Endothelial cell of umbilical vein (primary cell): ENCODE data around the gene BASP1. TPM values are rescaled to one million over a fixed set of nuclear protein-coding genes. Genes with fewer than 3 reads are reported as not detected.

Experiments
- BruUV-seq: library from RNA; stranded (reverse); fragments of 400-500 nt; replicated peaks from 2 replicates; lab custom pipeline; 2021; lab: Mats Ljungman, UMichigan
- CTCF ChIA-PET: fragments of 300-600, 350-600 bp; sonication (Branson Sonifier 250); formaldehyde crosslinking; loops from one replicate; lab custom pipeline; 2021; ENCODE audit warnings: antibody characterized with exemption, inconsistent platforms; lab: Charles Lee
- POLR2A ChIA-PET: fragments of 300-600, 350-600 bp; sonication (Branson Sonifier 250); formaldehyde crosslinking; loops from one replicate; lab custom pipeline; 2021; ENCODE audit warnings: antibody characterized with exemption, inconsistent platforms; lab: Charles Lee
- DNase-seq: peaks from one replicate; pipeline ENCODE4 v3.0.0-alpha.2; 2011; ENCODE audit warnings: low read depth, low spot score
- FAIRE-seq: peaks from 2 replicates; lab custom pipeline; 2011; peaks lifted over from hg19 to GRCh38; lab: Jason Lieb, UNC
- H2AFZ ChIP-seq: 2 replicates; pipeline ENCODE4 v1.6.0; 2012; ENCODE audit warnings: low read depth, low read length, control low read depth, inconsistent platforms
- H3K27ac ChIP-seq: 2 replicates; pipeline ENCODE4 v1.5.1; 2011; ENCODE audit warnings: low read depth, mild to moderate bottlenecking, control low read depth, low read length, moderate library complexity; ENCODE audit not compliant: insufficient read depth
- H3K27me3 ChIP-seq, 2 experiments: 2 replicates each; pipeline versions ENCODE4 v1.6.0 to v1.6.1; 2011; ENCODE audit warnings: low read length in 2 of 2, mixed read lengths in 1 of 2; ENCODE audit not compliant: control insufficient read depth in 2 of 2, insufficient read depth in 2 of 2
- H3K36me3 ChIP-seq, 2 experiments: 2 replicates in 1 of 2; 3 replicates in 1 of 2; pipeline ENCODE4 v1.5.1; 2011; ENCODE audit warnings: low read length in 2 of 2, mild to moderate bottlenecking in 1 of 2, moderate library complexity in 1 of 2; ENCODE audit not compliant: control insufficient read depth in 2 of 2, insufficient read depth in 2 of 2; ENCODE audit errors: extremely low read depth in 1 of 2
- H3K4me1 ChIP-seq: 3 replicates; pipeline ENCODE4 v1.5.1; 2011; ENCODE audit warnings: mild to moderate bottlenecking, low read length; ENCODE audit not compliant: control insufficient read depth, insufficient read depth; ENCODE audit errors: extremely low read depth
- H3K4me2 ChIP-seq: 2 replicates; pipeline ENCODE4 v1.6.1; 2011; ENCODE audit warnings: low read length, control low read depth, mixed read lengths; ENCODE audit not compliant: insufficient read depth
- H3K4me3 ChIP-seq, 3 experiments: fragments of 200-600 bp in 1 of 3; sonication (generic), shearing (Covaris generic) in 1 of 3; replicated peaks in 1 of 3; 2 replicates each; pipeline ENCODE4 v1.5.1; 2011 to 2016; ENCODE audit warnings: control low read depth in 3 of 3, low read length in 3 of 3, mild to moderate bottlenecking in 2 of 3, inconsistent platforms in 1 of 3, low read depth in 1 of 3, moderate library complexity in 1 of 3; ENCODE audit not compliant: insufficient read depth in 1 of 3
- H3K79me2 ChIP-seq: 2 replicates; pipeline ENCODE4 v1.6.0; 2012; ENCODE audit warnings: low read length, inconsistent platforms; ENCODE audit not compliant: control insufficient read depth, insufficient read depth
- H3K9ac ChIP-seq: replicated peaks from 2 replicates; pipeline ENCODE3; 2011; ENCODE audit warnings: low read length, control low read depth; ENCODE audit not compliant: insufficient read depth; ENCODE audit errors: extremely low read depth
- H3K9me1 ChIP-seq: replicated peaks from 3 replicates; pipeline ENCODE4 v1.6.0; 2011; ENCODE audit warnings: mild to moderate bottlenecking, low read length; ENCODE audit not compliant: control insufficient read depth, insufficient read depth; ENCODE audit errors: extremely low read depth
- H3K9me3 ChIP-seq: replicated peaks from 2 replicates; pipeline ENCODE4 v1.5.1; 2012; ENCODE audit warnings: low read length, inconsistent platforms; ENCODE audit not compliant: control insufficient read depth, insufficient read depth
- H4K20me1 ChIP-seq: replicated peaks from 2 replicates; pipeline ENCODE3; 2011; ENCODE audit warnings: mild to moderate bottlenecking, low read length; ENCODE audit not compliant: control insufficient read depth, insufficient read depth; ENCODE audit errors: extremely low read depth
- CTCF ChIP-seq, 2 donors: IDR thresholded peaks; 1 replicate in 1 of 2; 2 replicates in 1 of 2; pipeline ENCODE4 v1.5.1; 2011; ENCODE audit warnings: low read length in 2 of 2, mild to moderate bottlenecking in 2 of 2, moderate library complexity in 2 of 2, control low read depth in 1 of 2, inconsistent platforms in 1 of 2, low read depth in 1 of 2; ENCODE audit not compliant: insufficient read depth in 1 of 2; ENCODE audit errors: extremely low read depth in 1 of 2
- EZH2 ChIP-seq: IDR thresholded peaks from 2 replicates; pipeline ENCODE4 v1.6.1; 2012; ENCODE audit warnings: borderline replicate concordance, low read depth, mild to moderate bottlenecking, moderate library complexity, low read length, inconsistent platforms; ENCODE audit not compliant: severe bottlenecking
- FOS ChIP-seq: IDR thresholded peaks from 2 replicates; pipeline ENCODE4 v1.6.1; 2011; ENCODE audit warnings: mild to moderate bottlenecking, low read length, moderate library complexity, borderline replicate concordance; ENCODE audit not compliant: insufficient read depth
- GATA2 ChIP-seq: IDR thresholded peaks from 2 replicates; pipeline ENCODE4 v1.7.0; 2011; ENCODE audit warnings: low read depth, mild to moderate bottlenecking, moderate library complexity, mixed read lengths, low read length; ENCODE audit not compliant: insufficient read length, insufficient read depth
- JUN ChIP-seq: IDR thresholded peaks from 2 replicates; pipeline ENCODE4 v1.6.1; 2011; ENCODE audit warnings: borderline replicate concordance, low read depth; ENCODE audit not compliant: insufficient read length, insufficient read depth
- MAX ChIP-seq: IDR thresholded peaks from 2 replicates; pipeline ENCODE4 v1.6.1; 2011; ENCODE audit not compliant: insufficient read depth, insufficient read length
- MYC ChIP-seq: IDR thresholded peaks from one replicate; pipeline ENCODE4 v1.6.1; 2011; ENCODE audit warnings: mild to moderate bottlenecking, low read depth, low read length
- POLR2A ChIP-seq: IDR thresholded peaks from 2 replicates; pipeline ENCODE4 v1.6.1; 2012; ENCODE audit warnings: low read depth, mild to moderate bottlenecking, control low read depth, low read length
- POLR2AphosphoS5 ChIP-seq: IDR thresholded peaks from 2 replicates; pipeline ENCODE4 v1.6.1; 2012; ENCODE audit warnings: low read depth, mild to moderate bottlenecking, control low read depth, low read length, moderate library complexity; ENCODE audit not compliant: insufficient read depth
- dilution Hi-C: fragments of 300-500 bp; cut with MboI; formaldehyde crosslinking; loops from one replicate; pipeline ENCODE4 v1.15.0; 2019; ENCODE audit warnings: low sequenced_read_pairs; ENCODE audit not compliant: extremely low pct_ligation_motif_present
- intact Hi-C: fragments of 100-400 bp; cut with micrococcal nuclease; formaldehyde crosslinking; loops from one replicate; pipeline ENCODE4 v1.10.0; 2022
- polyA plus RNA-seq, 4 experiments: library from polyadenylated mRNA; depleted of rRNA in 3 of 4; stranded (reverse) in 3 of 4; unstranded in 1 of 4; fragments of >200 nt; gene quantifications; 2 replicates each; pipeline versions ENCODE4 v1.2.1 to v1.2.3, GENCODE V29; 2011 to 2012; ENCODE audit warnings: missing spikeins in 1 of 4
- total RNA-seq: library from RNA; stranded (reverse); gene quantifications from 2 replicates; pipeline ENCODE4 v1.2.3, GENCODE V29; 2021

BASP1 gene
- total and polyA plus RNA-seq, 2 donors (not counting 3 experiments of a cell fraction or from before 2014, with no cell fraction given), result 69.4 to 79.3 TPM

GRCh38 chr5:17230191-17230590 is 12.8 kb downstream of the BASP1 start:
- DNase-seq (no peak), FAIRE-seq (no peak)
- peaks cover 16% of the 10 kb centered on the region for H3K4me1 ChIP-seq
- H3K79me2 ChIP-seq, result peaks cover 90% of the 10 kb centered on the region
- H3K9me1 ChIP-seq, result no peaks in the 10 kb centered on the region
- H3K27me3 ChIP-seq, result no peaks in the 10 kb centered on the region
- no peak overlapping the region for H3K4me3 ChIP-seq
- no peaks in the 10 kb centered on the region for H3K9me3 ChIP-seq
- dilution Hi-C loops, result no loop called here
- CTCF ChIA-PET, result interaction anchor here (1.9 kb wide), 1 partner anchor 14 kb away, joined by 7 read pairs; no protein-coding TSS in a partner anchor
- TF ChIP-seq MYC (no peak), POLR2AphosphoS5 (no peak), POLR2A (no peak), FOS (no peak), CTCF (IDR thresholded peaks at IDR 0.05; ENCODE audit: extremely low read depth in 1 of 2, insufficient read depth in 1 of 2, low read depth in 1 of 2, low read length in 2 of 2) (no peak), GATA2 (no peak), JUN (no peak), EZH2 (no peak), MAX (no peak)
- POLR2A ChIA-PET, result no interaction called here
- H3K36me3 ChIP-seq, result no peaks in the 10 kb centered on the region
- no peak overlapping the region for H2AFZ ChIP-seq
- intact Hi-C loops, result no loop called here
- no TSS peak for BruUV-seq
- H3K4me2 ChIP-seq, result no peak overlapping the region
- H3K9ac ChIP-seq, result no peak overlapping the region
- H4K20me1 ChIP-seq, result no peaks in the 10 kb centered on the region
- no peak overlapping the region for H3K27ac ChIP-seq
